Ascending aorta (tissue), 2 donors: ENCODE data around the gene GPD2. TPM values are rescaled to one million over a fixed set of nuclear protein-coding genes. Genes with fewer than 3 reads are reported as not detected.

ENCODE experiments used
- DNase-seq, 2 donors: peaks; one replicate each; pipeline ENCODE4 v3.0.0-alpha.2; 2019; ENCODE audit warnings: low spot score in 2 of 2
- H3K27ac ChIP-seq, 2 donors: fragments of 200-600 bp; sonication (generic); one replicate each; pipeline ENCODE4 v1.5.1; 2016 to 2017; ENCODE audit warnings: mild to moderate bottlenecking in 1 of 2
- H3K27me3 ChIP-seq: fragments of 200-600 bp; sonication (generic); one replicate; pipeline ENCODE4 v1.5.1; 2017
- H3K36me3 ChIP-seq, 2 donors: fragments of 200-600 bp; sonication (generic); one replicate each; pipeline ENCODE4 v1.5.1; 2016
- H3K4me1 ChIP-seq, 2 donors: fragments of 200-600 bp; sonication (generic); one replicate each; pipeline ENCODE4 v1.5.1; 2016 to 2017; ENCODE audit warnings: mild to moderate bottlenecking in 1 of 2
- H3K4me3 ChIP-seq, 2 donors: fragments of 200-600 bp; sonication (generic); one replicate each; pipeline ENCODE4 v1.5.1; 2016 to 2017; ENCODE audit warnings: mild to moderate bottlenecking in 1 of 2
- H3K9me3 ChIP-seq, 2 donors: fragments of 200-600 bp; sonication (generic); one replicate each; pipeline ENCODE4 v1.5.1; 2016
- intact Hi-C: fragments of 100-400 bp; cut with DNase I; formaldehyde crosslinking; loops from one replicate; pipeline ENCODE4 v1.15.1; 2023
- total RNA-seq: library from RNA; depleted of rRNA; stranded (reverse); fragments of >200 nt; gene quantifications from one replicate; pipeline ENCODE4 v1.1.0, GENCODE V29; 2016
- TF ChIP-seq, protein P1 (sequence below), 3 experiments: fragments of 200-600 bp in 2 of 3; fragments of 450-650 bp in 1 of 3; sonication (generic) in 2 of 3; IDR thresholded peaks; one replicate each; pipeline ENCODE4 v1.5.1; 2016 to 2019; ENCODE audit warnings: antibody characterized with exemption in 3 of 3, mild to moderate bottlenecking in 1 of 3, moderate library complexity in 1 of 3

Gene GPD2
- total RNA-seq, result 20.0 TPM

DNA sequence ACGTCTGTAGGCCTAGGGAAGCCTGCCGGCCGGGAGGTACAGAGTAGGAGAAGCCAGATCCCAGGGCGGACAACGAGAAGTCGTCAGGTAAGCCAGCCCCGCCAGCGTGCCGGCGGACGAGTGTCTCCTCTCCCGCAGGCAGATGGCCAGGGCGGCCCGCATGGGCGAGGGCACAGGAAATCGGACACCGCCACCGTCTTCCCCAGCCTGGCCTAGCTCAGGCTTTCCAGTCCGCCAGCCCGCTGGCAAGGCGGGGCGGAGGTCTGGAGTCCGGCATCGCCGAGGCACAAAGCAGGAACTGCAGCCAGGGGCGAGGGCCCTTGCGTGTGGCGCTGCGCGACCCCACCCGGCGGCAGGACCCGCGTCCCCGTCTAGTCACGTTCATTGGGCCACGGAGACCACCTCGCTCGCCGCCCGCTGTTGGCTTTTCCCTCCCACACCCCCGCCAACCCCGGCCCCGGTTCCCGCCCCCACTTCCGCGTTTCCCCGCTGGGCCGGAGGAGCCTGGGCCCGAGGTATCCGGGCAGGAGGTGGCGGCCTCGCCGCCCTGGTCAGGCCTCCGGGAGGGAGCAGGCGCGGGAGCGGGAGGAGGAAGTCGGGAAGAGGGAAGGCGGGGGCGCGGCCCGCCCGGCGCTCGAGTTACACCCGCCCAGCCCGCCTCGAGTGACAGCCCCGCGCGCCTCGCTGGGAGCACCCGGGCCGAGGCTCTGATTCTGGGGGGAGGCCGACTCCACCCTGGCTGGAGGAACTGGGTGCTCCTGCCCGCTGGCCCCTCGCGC, at the start of gene GPD2:
Gene GPD2 (plus strand): TSS at position 662 of the 779 bp plus-strand sequence. CDS start 39,727 bp downstream, outside the sequence.
- Histone ChIP-seq H3K4me1 (peaks cover 9 to 21% of the 10 kb centered on the region in 2 donors), H3K27ac (peak within 1 kb of the TSS; percentile 99 to 100), H3K36me3 (peaks cover 0 to under 1% of the 10 kb centered on the region in 2 donors), H3K9me3 (no peaks in the 10 kb centered on the region), H3K4me3 (peak within 1 kb of the TSS; percentile 67 to 86), H3K27me3 (no peaks in the 10 kb centered on the region)
- peak; percentile 43 to 95 for DNase-seq
- TF ChIP-seq, protein P1, sequence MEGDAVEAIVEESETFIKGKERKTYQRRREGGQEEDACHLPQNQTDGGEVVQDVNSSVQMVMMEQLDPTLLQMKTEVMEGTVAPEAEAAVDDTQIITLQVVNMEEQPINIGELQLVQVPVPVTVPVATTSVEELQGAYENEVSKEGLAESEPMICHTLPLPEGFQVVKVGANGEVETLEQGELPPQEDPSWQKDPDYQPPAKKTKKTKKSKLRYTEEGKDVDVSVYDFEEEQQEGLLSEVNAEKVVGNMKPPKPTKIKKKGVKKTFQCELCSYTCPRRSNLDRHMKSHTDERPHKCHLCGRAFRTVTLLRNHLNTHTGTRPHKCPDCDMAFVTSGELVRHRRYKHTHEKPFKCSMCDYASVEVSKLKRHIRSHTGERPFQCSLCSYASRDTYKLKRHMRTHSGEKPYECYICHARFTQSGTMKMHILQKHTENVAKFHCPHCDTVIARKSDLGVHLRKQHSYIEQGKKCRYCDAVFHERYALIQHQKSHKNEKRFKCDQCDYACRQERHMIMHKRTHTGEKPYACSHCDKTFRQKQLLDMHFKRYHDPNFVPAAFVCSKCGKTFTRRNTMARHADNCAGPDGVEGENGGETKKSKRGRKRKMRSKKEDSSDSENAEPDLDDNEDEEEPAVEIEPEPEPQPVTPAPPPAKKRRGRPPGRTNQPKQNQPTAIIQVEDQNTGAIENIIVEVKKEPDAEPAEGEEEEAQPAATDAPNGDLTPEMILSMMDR (IDR thresholded peaks at IDR 0.05), result peak in 2 of 3 experiments; percentile 6 to 12
- intact Hi-C loops, result loop anchor here (1.0 to 2.0 kb wide), 2 partner anchors 35 to 101 kb away; no protein-coding TSS in a partner anchor

DNA sequence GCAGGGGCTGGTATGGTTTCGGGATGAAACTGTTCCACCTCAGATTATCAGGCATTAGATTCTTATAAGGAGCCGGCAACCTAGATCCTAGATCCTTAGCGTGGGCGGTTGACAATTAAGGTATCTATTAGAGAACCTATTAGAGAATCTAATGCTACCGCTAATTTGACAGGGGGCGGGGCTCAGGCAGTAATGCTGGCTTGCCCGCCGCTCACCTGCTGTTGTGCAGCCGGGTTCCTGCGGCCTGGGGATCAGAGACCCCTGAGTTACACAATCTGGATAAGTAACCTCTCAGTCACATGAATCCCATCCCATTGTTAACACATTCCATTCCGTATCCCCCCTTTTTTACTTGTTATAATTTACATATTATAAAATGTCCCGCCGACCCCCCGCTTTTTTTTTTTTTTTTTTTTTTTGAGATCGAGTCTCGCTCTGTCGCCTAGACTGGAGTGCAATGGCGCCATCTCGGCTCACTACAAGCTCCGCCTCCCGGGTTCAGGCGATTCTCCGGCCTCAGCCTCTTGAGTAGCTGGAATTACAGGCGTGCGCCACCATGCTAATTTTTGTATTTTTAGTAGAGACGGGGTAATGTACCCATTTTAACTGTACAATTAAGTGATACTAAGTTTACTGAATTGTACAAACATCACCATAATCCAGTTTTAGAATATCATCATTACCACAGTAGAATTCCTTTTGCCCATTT, 42.0 kb upstream of the GPD2 start:
- Histone ChIP-seq H3K27me3 (no peaks in the 10 kb centered on the region), H3K9me3 (no peaks in the 10 kb centered on the region), H3K4me1 (no peaks in the 10 kb centered on the region), H3K4me3 (no peak overlapping the region), H3K36me3 (no peaks in the 10 kb centered on the region), H3K27ac (no peak overlapping the region)
- intact Hi-C loops, result no loop called here
- TF ChIP-seq, protein P1 (IDR thresholded peaks at IDR 0.05), result no peak
- no peak for DNase-seq

DNA sequence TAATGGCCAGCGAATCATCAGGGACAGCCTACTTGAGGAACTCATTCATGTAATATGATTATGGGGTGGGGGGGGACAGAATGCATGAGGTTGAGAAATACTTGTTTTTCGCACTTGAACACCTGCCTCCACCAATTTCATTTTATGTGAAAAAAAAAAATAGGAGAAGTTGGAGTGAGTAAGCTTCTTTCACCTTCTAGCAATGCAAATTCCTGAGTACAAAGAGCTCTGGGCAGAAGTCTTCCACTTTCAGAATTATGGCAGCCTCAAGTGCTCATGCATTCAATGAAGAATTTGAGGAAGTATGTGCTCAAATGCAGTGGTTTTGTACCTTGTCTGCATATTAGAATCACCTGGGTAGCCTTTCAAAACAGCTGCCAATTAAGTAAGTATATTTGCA, 40.1 kb upstream of the GPD2 start:
- intact Hi-C loops, result no loop called here
- no peaks in the 10 kb centered on the region for H3K27me3 ChIP-seq
- H3K4me1 ChIP-seq, result peaks cover 0 to 4% of the 10 kb centered on the region in 2 donors
- H3K4me3 ChIP-seq, result no peak overlapping the region
- H3K27ac ChIP-seq, result no peak overlapping the region
- no peaks in the 10 kb centered on the region for H3K36me3 ChIP-seq
- DNase-seq, result no peak
- H3K9me3 ChIP-seq, result no peaks in the 10 kb centered on the region
- TF ChIP-seq, protein P1 (IDR thresholded peaks at IDR 0.05), result no peak

DNA sequence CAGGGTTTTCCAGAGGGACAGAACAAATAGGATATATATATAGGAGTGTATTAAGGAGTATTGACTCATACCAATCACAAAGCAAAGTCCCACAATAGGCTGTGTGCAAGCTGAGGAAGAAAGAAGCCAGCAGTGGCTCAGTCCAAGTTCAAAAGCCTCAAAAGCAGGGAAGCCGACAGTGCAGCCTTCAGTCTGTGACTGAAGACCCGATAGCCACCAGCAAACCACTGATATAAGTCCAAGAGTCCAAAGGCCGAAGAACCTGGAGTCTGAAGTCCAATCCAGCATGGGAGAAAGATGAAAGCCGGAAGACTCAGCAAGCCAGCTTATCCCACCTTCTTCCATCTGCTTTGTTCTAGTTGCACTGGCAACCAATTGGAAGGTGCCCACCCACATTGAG, 39.0 kb upstream of the GPD2 start:
- Histone ChIP-seq H3K4me1 (peaks cover 0 to 4% of the 10 kb centered on the region in 2 donors), H3K27ac (no peak overlapping the region), H3K36me3 (no peaks in the 10 kb centered on the region), H3K4me3 (no peak overlapping the region), H3K27me3 (no peaks in the 10 kb centered on the region), H3K9me3 (no peaks in the 10 kb centered on the region)
- TF ChIP-seq, protein P1 (IDR thresholded peaks at IDR 0.05), result no peak
- intact Hi-C loops, result no loop called here
- DNase-seq, result no peak

DNA sequence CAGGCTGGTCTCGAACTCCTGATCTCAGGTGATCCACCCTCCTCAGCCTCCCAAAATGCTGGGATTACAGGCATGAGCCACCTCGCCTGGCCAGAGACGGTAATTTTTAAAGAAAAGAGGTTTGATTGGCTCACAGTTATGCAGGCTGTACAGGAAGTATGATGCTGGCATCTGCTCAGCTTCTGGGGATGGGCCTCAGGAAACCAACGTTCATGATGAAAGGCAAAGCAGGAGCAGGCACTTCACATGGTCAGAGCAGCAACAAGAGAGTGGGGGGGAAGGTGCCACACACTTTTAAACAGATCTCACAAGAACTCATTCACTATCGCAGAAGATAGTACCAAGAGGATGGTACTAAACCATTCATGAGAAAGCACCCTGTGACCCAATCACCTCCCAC, 38.0 kb upstream of the GPD2 start:
- Histone ChIP-seq H3K36me3 (no peaks in the 10 kb centered on the region), H3K4me1 (peaks cover 0 to 4% of the 10 kb centered on the region in 2 donors), H3K4me3 (no peak overlapping the region), H3K9me3 (no peaks in the 10 kb centered on the region), H3K27me3 (no peaks in the 10 kb centered on the region), H3K27ac (no peak overlapping the region)
- DNase-seq, result no peak
- TF ChIP-seq, protein P1 (IDR thresholded peaks at IDR 0.05), result no peak
- intact Hi-C loops, result no loop called here
